ENCODE measurements around the gene YKT6.

DNA sequence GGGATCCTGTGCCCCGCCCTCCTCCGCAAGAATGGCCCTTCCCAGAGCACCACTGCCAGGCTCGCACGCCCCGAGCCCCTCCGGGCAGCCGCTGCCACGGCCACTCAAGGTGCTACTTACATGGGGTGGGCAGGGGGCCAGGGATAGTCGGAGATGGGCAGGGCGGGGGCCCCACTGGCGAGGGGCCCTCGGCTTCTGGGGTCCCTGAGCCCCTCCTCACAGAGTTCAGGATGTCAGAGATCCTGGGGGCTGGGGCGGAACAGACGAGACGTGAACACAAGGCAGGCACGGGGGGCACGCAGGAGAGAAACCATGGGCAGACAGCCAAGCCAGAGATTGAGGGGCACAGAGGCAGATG lies 25.6 kb downstream of the YKT6 start:
- TF ChIP-seq, protein P1, sequence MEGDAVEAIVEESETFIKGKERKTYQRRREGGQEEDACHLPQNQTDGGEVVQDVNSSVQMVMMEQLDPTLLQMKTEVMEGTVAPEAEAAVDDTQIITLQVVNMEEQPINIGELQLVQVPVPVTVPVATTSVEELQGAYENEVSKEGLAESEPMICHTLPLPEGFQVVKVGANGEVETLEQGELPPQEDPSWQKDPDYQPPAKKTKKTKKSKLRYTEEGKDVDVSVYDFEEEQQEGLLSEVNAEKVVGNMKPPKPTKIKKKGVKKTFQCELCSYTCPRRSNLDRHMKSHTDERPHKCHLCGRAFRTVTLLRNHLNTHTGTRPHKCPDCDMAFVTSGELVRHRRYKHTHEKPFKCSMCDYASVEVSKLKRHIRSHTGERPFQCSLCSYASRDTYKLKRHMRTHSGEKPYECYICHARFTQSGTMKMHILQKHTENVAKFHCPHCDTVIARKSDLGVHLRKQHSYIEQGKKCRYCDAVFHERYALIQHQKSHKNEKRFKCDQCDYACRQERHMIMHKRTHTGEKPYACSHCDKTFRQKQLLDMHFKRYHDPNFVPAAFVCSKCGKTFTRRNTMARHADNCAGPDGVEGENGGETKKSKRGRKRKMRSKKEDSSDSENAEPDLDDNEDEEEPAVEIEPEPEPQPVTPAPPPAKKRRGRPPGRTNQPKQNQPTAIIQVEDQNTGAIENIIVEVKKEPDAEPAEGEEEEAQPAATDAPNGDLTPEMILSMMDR (IDR thresholded peaks at IDR 0.05): no peak
- no peak for TF ChIP-seq EZH2 (IDR thresholded peaks at IDR 0.05; ENCODE audit: borderline replicate concordance, insufficient read depth, low read depth, low read length, poor library complexity, severe bottlenecking)

Measured in B cell (primary cell).